Measurements from ENCODE around the gene PIGO.

Gene PIGO

GRCh38 chr9:35069020-35069419 lies 27.4 kb downstream of the PIGO start:
- H3K9ac ChIP-seq (ENCODE audit: low read length), result no peak overlapping the region

GRCh38 chr9:35067056-35067455 lies 29.3 kb downstream of the PIGO start:
- Histone ChIP-seq H3K9ac (ENCODE audit: low read length) (no peak overlapping the region), H3K27me3 (ENCODE audit: control insufficient read depth, insufficient read depth, low read length) (no peaks in the 10 kb centered on the region), H3K27ac (ENCODE audit: low read depth, low read length) (no peak overlapping the region), H3K9me3 (ENCODE audit: control insufficient read depth, insufficient read depth, low read depth, low read length) (no peaks in the 10 kb centered on the region), H3K4me3 (ENCODE audit: low read depth, low read length) (no peak overlapping the region), H3K36me3 (ENCODE audit: control insufficient read depth, insufficient read depth, low read length) (peaks cover 83% of the 10 kb centered on the region), H3K4me1 (ENCODE audit: control insufficient read depth, insufficient read depth, low read length) (peaks cover 10% of the 10 kb centered on the region)

More at GRCh38 chr9:35069020-35069419, 27.4 kb downstream of the PIGO start:
- H3K27me3 ChIP-seq (ENCODE audit: control insufficient read depth, insufficient read depth, low read length), result no peaks in the 10 kb centered on the region
- H3K4me1 ChIP-seq (ENCODE audit: control insufficient read depth, insufficient read depth, low read length), result peaks cover 15% of the 10 kb centered on the region
- no peak overlapping the region for H3K4me3 ChIP-seq (ENCODE audit: low read depth, low read length)
- no peak overlapping the region for H3K27ac ChIP-seq (ENCODE audit: low read depth, low read length)
- H3K9me3 ChIP-seq (ENCODE audit: control insufficient read depth, insufficient read depth, low read depth, low read length), result no peaks in the 10 kb centered on the region
- peaks cover 72% of the 10 kb centered on the region for H3K36me3 ChIP-seq (ENCODE audit: control insufficient read depth, insufficient read depth, low read length)

GRCh38 chr9:35060548-35061207 lies 35.7 kb downstream of the PIGO start:
- no peak overlapping the region for H3K4me3 ChIP-seq (ENCODE audit: low read depth, low read length)
- no peak overlapping the region for H3K27ac ChIP-seq (ENCODE audit: low read depth, low read length)
- peaks cover 100% of the 10 kb centered on the region for H3K36me3 ChIP-seq (ENCODE audit: control insufficient read depth, insufficient read depth, low read length)
- H3K9ac ChIP-seq (ENCODE audit: low read length), result no peak overlapping the region
- H3K4me1 ChIP-seq (ENCODE audit: control insufficient read depth, insufficient read depth, low read length), result no peaks in the 10 kb centered on the region
- H3K27me3 ChIP-seq (ENCODE audit: control insufficient read depth, insufficient read depth, low read length), result no peaks in the 10 kb centered on the region
- no peaks in the 10 kb centered on the region for H3K9me3 ChIP-seq (ENCODE audit: control insufficient read depth, insufficient read depth, low read depth, low read length)

GRCh38 chr9:35059438-35059837 lies 37.0 kb downstream of the PIGO start:
- Histone ChIP-seq H3K27me3 (ENCODE audit: control insufficient read depth, insufficient read depth, low read length) (no peaks in the 10 kb centered on the region), H3K4me1 (ENCODE audit: control insufficient read depth, insufficient read depth, low read length) (no peaks in the 10 kb centered on the region), H3K36me3 (ENCODE audit: control insufficient read depth, insufficient read depth, low read length) (peaks cover 97% of the 10 kb centered on the region), H3K9ac (ENCODE audit: low read length) (no peak overlapping the region), H3K9me3 (ENCODE audit: control insufficient read depth, insufficient read depth, low read depth, low read length) (no peaks in the 10 kb centered on the region), H3K27ac (ENCODE audit: low read depth, low read length) (no peak overlapping the region), H3K4me3 (ENCODE audit: low read depth, low read length) (no peak overlapping the region)

GRCh38 chr9:35057271-35057620 lies 39.1 kb downstream of the PIGO start:
- Histone ChIP-seq H3K9me3 (ENCODE audit: control insufficient read depth, insufficient read depth, low read depth, low read length) (no peaks in the 10 kb centered on the region), H3K27me3 (ENCODE audit: control insufficient read depth, insufficient read depth, low read length) (no peaks in the 10 kb centered on the region), H3K27ac (ENCODE audit: low read depth, low read length) (no peak overlapping the region), H3K36me3 (ENCODE audit: control insufficient read depth, insufficient read depth, low read length) (peaks cover 85% of the 10 kb centered on the region), H3K4me3 (ENCODE audit: low read depth, low read length) (no peak overlapping the region), H3K4me1 (ENCODE audit: control insufficient read depth, insufficient read depth, low read length) (no peaks in the 10 kb centered on the region), H3K9ac (ENCODE audit: low read length) (no peak overlapping the region)

GRCh38 chr9:35056571-35057270 lies 39.7 kb downstream of the PIGO start:
- Histone ChIP-seq H3K27me3 (ENCODE audit: control insufficient read depth, insufficient read depth, low read length) (no peaks in the 10 kb centered on the region), H3K4me1 (ENCODE audit: control insufficient read depth, insufficient read depth, low read length) (no peaks in the 10 kb centered on the region), H3K9ac (ENCODE audit: low read length) (no peak overlapping the region), H3K36me3 (ENCODE audit: control insufficient read depth, insufficient read depth, low read length) (peaks cover 84% of the 10 kb centered on the region), H3K4me3 (ENCODE audit: low read depth, low read length) (no peak overlapping the region), H3K27ac (ENCODE audit: low read depth, low read length) (no peak overlapping the region), H3K9me3 (ENCODE audit: control insufficient read depth, insufficient read depth, low read depth, low read length) (no peaks in the 10 kb centered on the region)

GRCh38 chr9:35054871-35055644 lies 41.3 kb downstream of the PIGO start:
- Histone ChIP-seq H3K9me3 (ENCODE audit: control insufficient read depth, insufficient read depth, low read depth, low read length) (no peaks in the 10 kb centered on the region), H3K9ac (ENCODE audit: low read length) (no peak overlapping the region), H3K4me3 (ENCODE audit: low read depth, low read length) (no peak overlapping the region), H3K4me1 (ENCODE audit: control insufficient read depth, insufficient read depth, low read length) (no peaks in the 10 kb centered on the region), H3K27me3 (ENCODE audit: control insufficient read depth, insufficient read depth, low read length) (no peaks in the 10 kb centered on the region), H3K27ac (ENCODE audit: low read depth, low read length) (no peak overlapping the region), H3K36me3 (ENCODE audit: control insufficient read depth, insufficient read depth, low read length) (peaks cover 77% of the 10 kb centered on the region)

- H3K4me3 ChIP-seq (ENCODE audit: low read depth, low read length), result no peak overlapping the region
- H3K27me3 ChIP-seq (ENCODE audit: control insufficient read depth, insufficient read depth, low read length), result no peaks in the 10 kb centered on the region
- no peak overlapping the region for H3K9ac ChIP-seq (ENCODE audit: low read length)
- H3K9me3 ChIP-seq (ENCODE audit: control insufficient read depth, insufficient read depth, low read depth, low read length), result no peaks in the 10 kb centered on the region
- peaks cover 76% of the 10 kb centered on the region for H3K36me3 ChIP-seq (ENCODE audit: control insufficient read depth, insufficient read depth, low read length)
- no peak overlapping the region for H3K27ac ChIP-seq (ENCODE audit: low read depth, low read length)
- no peaks in the 10 kb centered on the region for H3K4me1 ChIP-seq (ENCODE audit: control insufficient read depth, insufficient read depth, low read length)
These were observed 42.1 kb downstream of the PIGO start for GRCh38 chr9:35054185-35054835.

GRCh38 chr9:35051069-35051967 lies 45.1 kb downstream of the PIGO start:
- Histone ChIP-seq H3K27ac (ENCODE audit: low read depth, low read length) (no peak overlapping the region), H3K9me3 (ENCODE audit: control insufficient read depth, insufficient read depth, low read depth, low read length) (no peaks in the 10 kb centered on the region), H3K36me3 (ENCODE audit: control insufficient read depth, insufficient read depth, low read length) (peaks cover 58% of the 10 kb centered on the region), H3K4me3 (ENCODE audit: low read depth, low read length) (no peak overlapping the region), H3K4me1 (ENCODE audit: control insufficient read depth, insufficient read depth, low read length) (no peaks in the 10 kb centered on the region), H3K9ac (ENCODE audit: low read length) (no peak overlapping the region), H3K27me3 (ENCODE audit: control insufficient read depth, insufficient read depth, low read length) (no peaks in the 10 kb centered on the region)

- Histone ChIP-seq H3K27me3 (ENCODE audit: control insufficient read depth, insufficient read depth, low read length) (no peaks in the 10 kb centered on the region), H3K27ac (ENCODE audit: low read depth, low read length) (no peak overlapping the region), H3K9ac (ENCODE audit: low read length) (no peak overlapping the region), H3K9me3 (ENCODE audit: control insufficient read depth, insufficient read depth, low read depth, low read length) (no peaks in the 10 kb centered on the region), H3K4me3 (ENCODE audit: low read depth, low read length) (no peak overlapping the region), H3K36me3 (ENCODE audit: control insufficient read depth, insufficient read depth, low read length) (peaks cover 42% of the 10 kb centered on the region), H3K4me1 (ENCODE audit: control insufficient read depth, insufficient read depth, low read length) (peaks cover 8% of the 10 kb centered on the region; the same call in 1 of the 2 replicates)
These were observed 47.9 kb downstream of the PIGO start for GRCh38 chr9:35048511-35048910.
